HL-60 (cell line): ENCODE measurements around the gene FOXK2.
"Not testable (repeated sequence)": the region's sequence is repeated elsewhere in the genome, so short reads cannot be mapped to it uniquely, and the experiment has no call there.

Source experiments
- DNase-seq, 2 experiments: peaks; one replicate each; pipeline ENCODE4 v3.0.0-alpha.2; 2010 to 2020; ENCODE audit warnings: low read depth in 1 of 2, low spot score in 1 of 2
- H3K27ac ChIP-seq: fragments of 250-450 bp; sonication (Bioruptor Pico); replicated peaks from 2 replicates; pipeline ENCODE4 v1.5.1; 2020; ENCODE audit warnings: mild to moderate bottlenecking, moderate library complexity
- H3K27me3 ChIP-seq: fragments of 250-450 bp; sonication (Bioruptor Pico); 2 replicates; pipeline ENCODE4 v1.5.1; 2021; ENCODE audit warnings: mild to moderate bottlenecking, moderate library complexity; ENCODE audit not compliant: insufficient read depth, poor library complexity, severe bottlenecking
- H3K4me3 ChIP-seq: replicated peaks from 2 replicates; pipeline ENCODE4 v1.5.1; 2011; ENCODE audit warnings: mild to moderate bottlenecking, control low read depth, low read length; ENCODE audit not compliant: insufficient read depth
- CTCF ChIP-seq: IDR thresholded peaks from one replicate; pipeline ENCODE4 v1.5.1; 2011; ENCODE audit warnings: low read length, control low read depth, inconsistent platforms; ENCODE audit not compliant: insufficient read depth
- GABPA ChIP-seq: IDR thresholded peaks from 2 replicates; pipeline ENCODE4 v1.6.1; 2012; ENCODE audit warnings: low read depth
- POLR2AphosphoS5 ChIP-seq: IDR thresholded peaks from 2 replicates; pipeline ENCODE4 v1.6.1; 2012; ENCODE audit warnings: low read depth
- REST ChIP-seq: IDR thresholded peaks from 2 replicates; pipeline ENCODE4 v1.6.1; 2012; ENCODE audit warnings: low read depth; ENCODE audit not compliant: insufficient replicate concordance
- SPI1 ChIP-seq: IDR thresholded peaks from 2 replicates; pipeline ENCODE4 v1.6.1; 2012; ENCODE audit warnings: low read depth, mild to moderate bottlenecking, borderline replicate concordance

Gene FOXK2

GRCh38 chr17:82582709-82583108 lies 63.2 kb downstream of the FOXK2 start:
- Histone ChIP-seq H3K4me3 (no peak overlapping the region), H3K27ac (no peak overlapping the region), H3K27me3 (no peaks in the 10 kb centered on the region)
- no peak for TF ChIP-seq POLR2AphosphoS5
- TF ChIP-seq SPI1 = no peak
- TF ChIP-seq GABPA = no peak
- no peak for TF ChIP-seq REST
- no peak for TF ChIP-seq CTCF
- DNase-seq = no peak

GRCh38 chr17:82583720-82584234 lies 64.2 kb downstream of the FOXK2 start:
- TF ChIP-seq GABPA (no peak), SPI1 (no peak), REST (no peak), CTCF (no peak), POLR2AphosphoS5 (no peak)
- H3K27me3 ChIP-seq = no peaks in the 10 kb centered on the region
- H3K27ac ChIP-seq = no peak overlapping the region
- DNase-seq = no peak
- no peak overlapping the region for H3K4me3 ChIP-seq

GRCh38 chr17:82585935-82586575 lies 66.5 kb downstream of the FOXK2 start:
- DNase-seq, H3K27me3 ChIP-seq, H3K27ac ChIP-seq, H3K4me3 ChIP-seq: not testable (repeated sequence)

- Histone ChIP-seq H3K4me3 (no peak overlapping the region), H3K27me3 (no peaks in the 10 kb centered on the region), H3K27ac (no peak overlapping the region; the same call in 1 of the 2 replicates)
- TF ChIP-seq REST (no peak), SPI1 (no peak), GABPA (no peak), CTCF (no peak), POLR2AphosphoS5 (no peak)
- DNase-seq = no peak
These were observed 67.2 kb downstream of the FOXK2 start for GRCh38 chr17:82586576-82587233.
